Activated CD8-positive, alpha-beta memory T cell treated with anti-CD3 and anti-CD28 coated beads for 4 hours (primary cell): ENCODE results near the gene SNF8.

Source experiments
- DNase-seq, 2 donors: peaks; one replicate each; pipeline ENCODE4 v3.0.0-alpha.2; 2020; ENCODE audit warnings: low read depth in 2 of 2

SNF8 gene

GRCh38 chr17:48929812-48930165, 14.9 kb downstream of the SNF8 start:
- no peak for DNase-seq

DNA sequence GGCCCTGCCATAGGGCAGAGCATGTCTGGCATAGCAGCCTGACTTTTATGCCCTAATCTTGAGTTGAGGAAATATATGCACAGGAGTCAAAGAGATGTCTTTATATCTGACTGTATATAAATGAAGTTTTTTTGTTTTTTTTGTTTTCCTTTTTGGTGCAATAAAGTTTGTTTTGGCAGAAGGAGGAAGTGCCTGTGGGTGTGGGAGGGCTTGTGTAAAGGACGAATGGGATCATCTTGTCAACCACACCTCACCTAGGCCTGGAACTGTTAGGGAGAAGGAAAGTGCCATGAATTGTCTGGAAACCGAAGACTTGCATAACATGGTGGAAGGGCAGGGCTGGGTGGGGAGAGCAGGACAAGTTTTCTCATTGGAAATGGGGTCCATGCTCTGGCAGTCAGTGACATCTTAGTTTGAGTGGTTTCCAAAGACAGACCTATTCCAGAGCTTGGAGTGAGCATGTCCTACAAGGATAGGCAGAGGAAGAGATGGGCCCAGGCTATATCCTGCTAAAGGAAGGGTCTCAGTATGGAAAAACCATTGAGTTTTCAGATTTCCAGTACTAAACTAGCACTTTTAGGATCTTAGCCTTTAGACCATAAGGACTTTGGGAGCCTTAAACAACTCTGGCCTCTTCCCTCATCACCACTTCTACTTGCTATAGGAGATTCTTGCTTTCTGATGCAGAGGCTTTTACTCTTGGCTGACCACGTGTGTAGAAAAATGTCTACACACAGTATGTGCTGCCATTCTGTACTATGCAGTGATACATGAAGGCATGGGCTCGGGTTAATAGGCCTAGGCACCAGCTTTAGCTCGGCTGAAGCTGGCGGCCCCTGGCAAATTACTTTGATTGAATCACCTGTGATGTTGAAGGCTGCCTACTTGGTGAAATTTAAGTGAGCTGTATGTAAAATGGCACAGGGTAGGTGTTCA, 15.5 kb downstream of the SNF8 start:
- no peak for DNase-seq

GRCh38 chr17:48927978-48928745, 16.5 kb downstream of the SNF8 start:
- no peak for DNase-seq

GRCh38 chr17:48925991-48926342, 18.7 kb downstream of the SNF8 start:
- no peak for DNase-seq

- DNase-seq = no peak
These were observed 19.2 kb downstream of the SNF8 start for GRCh38 chr17:48925251-48925990.

- peak; percentile 16 to 27 for DNase-seq
These were observed 29.0 kb downstream of the SNF8 start for GRCh38 chr17:48915459-48916282.

DNA sequence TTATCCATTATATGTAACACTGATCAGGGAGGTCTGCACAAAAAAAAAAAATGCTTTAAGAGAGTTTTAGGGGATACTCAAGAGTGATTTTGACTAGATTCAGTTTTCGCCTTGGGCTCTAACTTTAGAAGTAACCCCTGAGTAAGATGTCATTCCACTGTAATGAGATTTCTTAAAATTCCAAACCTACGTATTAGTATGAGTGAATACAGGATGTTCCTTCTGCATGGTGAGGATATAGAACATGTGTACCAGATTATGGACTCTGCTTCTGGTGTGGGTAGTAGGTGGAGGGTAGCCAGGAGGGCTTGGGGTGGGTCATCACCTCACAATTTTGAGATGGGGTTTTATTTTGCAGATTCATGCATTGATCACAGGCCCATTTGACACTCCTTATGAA, 32.2 kb downstream of the SNF8 start:
- DNase-seq = no peak

DNA sequence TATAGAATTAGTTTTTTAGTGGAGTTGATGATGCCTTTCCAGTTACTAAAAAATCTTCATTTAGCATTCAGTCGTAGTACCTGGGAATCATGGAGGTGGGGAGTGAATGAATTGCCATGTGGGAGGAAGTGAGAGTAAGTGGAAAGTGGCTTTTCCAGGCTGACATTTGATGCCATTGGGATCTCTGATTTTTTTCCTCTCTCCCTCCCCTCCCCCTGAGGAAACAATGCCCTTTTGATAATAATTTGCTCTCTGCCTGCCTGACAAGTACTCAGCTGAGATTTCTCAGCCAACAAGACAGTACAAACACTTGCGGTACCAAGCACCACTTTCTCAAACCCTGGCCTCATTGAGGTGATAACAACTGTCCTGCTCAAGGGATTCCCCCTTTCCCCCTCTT, 34.3 kb downstream of the SNF8 start:
- DNase-seq = no peak

GRCh38 chr17:48909783-48910182, 34.9 kb downstream of the SNF8 start:
- no peak for DNase-seq

DNA sequence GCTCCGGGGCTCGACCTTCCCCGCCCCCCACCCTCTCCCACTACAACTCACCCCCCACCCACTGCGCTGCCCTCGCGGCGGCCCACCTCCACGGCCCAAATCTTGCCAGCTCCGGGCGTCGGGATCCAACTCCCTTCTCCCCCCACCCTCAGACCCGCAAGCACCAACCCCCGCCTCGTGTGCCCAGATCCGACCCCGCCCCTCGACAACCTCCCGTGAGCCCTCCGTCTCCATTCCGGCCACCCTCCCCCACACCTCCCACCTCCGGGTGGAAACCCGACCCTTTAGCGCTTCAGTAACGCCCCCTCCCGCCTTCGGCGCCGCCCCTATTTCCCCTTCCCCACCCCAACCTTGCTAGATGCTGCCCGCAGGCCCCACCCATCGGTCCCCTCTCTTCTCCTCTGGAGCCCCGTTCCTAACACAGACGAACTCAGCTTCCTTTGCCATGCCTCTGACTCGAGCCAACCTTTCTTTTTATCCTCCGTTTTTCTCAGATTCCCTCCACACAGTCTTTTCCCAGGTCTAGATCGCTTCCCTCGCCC, 35.7 kb downstream of the SNF8 start:
- DNase-seq = peak; percentile 83 to 87

- DNase-seq = peak; percentile 76 to 78
These were observed 36.4 kb downstream of the SNF8 start, which contains the start of gene UBE2Z for GRCh38 chr17:48908047-48908843. Gene UBE2Z (plus strand): TSS chr17:48908407. CDS start chr17:48908504, 97 bp downstream.

- no peak for DNase-seq
These were observed 37.0 kb downstream of the SNF8 start for GRCh38 chr17:48907713-48908046.

DNA sequence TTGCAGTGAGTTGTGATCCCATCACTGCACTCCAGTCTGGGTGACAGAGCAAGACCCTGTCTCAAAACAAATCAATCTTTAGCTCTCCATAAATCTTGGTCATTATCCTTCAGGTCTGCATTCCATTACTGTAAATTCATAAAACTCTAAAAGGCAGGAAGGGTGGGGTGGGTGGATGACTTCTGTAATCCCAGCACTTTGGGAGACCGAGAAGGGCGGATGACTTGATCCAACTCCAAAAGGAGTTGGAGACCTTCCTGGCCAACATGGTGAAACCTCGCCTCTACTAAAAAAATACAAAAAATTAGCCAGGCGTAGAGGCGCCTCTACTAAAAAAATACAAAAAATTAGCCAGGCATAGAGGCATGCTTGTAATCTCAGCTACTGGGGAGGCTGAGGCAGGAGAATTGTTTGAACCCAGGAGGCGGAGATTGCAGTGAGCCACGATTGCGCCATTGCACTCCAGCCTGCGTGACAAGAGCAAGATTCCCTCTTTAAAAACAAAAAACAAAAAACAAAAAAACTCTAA, 38.6 kb downstream of the SNF8 start:
- no peak for DNase-seq

DNA sequence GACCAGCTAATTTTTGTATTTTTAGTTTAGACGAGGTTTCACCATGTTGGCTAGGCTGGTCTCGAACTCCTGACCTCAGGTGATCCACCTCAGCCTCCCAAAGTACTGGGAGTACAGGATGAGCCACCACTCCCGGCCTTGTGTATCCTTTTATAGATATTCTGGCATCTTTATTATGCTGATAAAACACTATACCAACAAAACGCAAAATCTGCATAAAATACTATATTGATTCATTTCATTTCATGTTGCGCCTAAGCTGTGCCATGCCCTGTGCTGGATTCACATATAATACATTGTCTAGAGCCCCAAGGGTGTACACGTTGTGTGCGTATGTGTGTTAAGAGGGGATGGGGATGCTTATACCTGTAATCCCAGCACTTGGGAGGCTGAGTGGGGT, 40.2 kb downstream of the SNF8 start:
- DNase-seq = no peak

GRCh38 chr17:48903401-48903800, 41.2 kb downstream of the SNF8 start:
- no peak for DNase-seq

DNA sequence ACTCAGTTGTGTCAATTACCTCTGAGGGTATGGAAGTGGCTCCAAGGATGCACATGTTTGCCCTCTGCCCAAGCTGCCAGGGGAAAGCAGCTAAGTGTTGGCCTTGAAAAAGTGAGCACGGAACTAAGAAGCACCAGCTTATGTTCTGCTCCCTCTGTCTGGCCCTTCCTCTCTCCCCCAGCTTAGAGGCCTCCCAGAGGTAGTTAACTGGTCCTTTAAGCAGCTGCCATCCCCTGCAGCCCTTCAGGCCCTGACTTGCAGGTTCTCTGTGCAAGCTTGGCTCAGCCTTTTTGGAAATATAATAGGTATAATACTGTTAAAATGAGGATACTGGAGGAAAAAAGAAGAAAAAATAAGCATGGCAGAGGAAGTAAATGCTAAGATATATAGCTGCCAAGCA, 43.4 kb downstream of the SNF8 start:
- DNase-seq = no peak

DNA sequence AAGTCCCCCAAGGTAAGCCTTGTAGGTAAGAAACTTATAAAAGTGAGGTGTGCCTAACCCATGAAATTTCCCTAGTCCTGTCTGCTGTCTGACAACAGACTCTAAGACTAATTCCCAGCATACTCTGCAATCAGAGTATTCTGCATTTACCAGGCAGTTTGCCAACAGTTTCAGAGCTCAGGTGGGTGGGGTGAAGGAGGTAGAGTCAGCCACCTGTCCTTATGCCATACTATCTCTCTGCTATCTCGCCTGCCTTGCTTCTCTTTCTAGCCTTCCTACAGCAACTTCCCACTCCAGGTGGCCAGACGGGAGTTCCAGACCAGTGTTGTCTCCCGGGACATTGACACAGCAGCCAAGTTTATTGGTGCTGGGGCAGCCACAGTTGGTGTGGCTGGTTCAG, 49.8 kb downstream of the SNF8 start:
- DNase-seq = no peak

DNA sequence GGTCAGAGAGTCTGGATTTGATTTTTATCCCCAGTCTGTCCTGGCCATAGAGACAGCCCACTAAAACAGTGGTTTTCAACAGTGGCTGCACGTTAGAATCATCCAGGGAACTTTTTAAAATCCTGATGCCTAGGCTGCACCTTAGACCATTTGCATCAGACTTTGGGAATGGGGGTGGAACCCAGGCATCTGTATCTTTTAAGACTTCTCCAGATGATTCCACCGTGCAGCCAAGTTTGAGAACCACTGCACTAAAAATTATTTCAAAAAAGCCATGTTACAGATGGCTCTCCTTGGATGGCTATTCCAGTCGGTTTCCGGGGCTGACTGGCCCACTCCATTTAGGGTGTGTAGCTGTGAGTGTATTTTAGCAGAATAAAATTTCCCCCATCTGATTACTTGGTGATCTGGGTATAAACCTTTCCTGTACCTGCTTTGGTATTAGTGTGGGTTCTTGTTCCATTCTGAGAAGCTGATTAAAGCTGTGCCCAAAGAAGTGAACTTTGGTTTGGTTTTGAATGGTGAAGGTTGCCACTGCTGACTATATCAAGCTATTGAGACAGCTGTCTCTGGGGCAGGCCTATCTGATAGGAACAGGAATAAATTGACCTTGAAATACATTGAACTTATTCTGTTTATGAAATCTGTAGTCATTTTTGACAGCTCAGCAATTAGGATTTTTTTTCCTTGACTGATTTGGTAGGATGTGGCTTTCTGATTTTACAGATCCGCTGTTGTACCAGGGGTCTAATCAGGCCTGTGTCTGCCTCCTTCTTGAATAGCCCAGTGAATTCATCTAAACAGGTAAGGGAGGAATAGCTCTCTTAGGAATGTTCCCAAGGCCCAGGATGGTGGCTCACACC, 50.8 kb downstream of the SNF8 start:
- DNase-seq = no peak

- DNase-seq = no peak
These were observed 51.5 kb downstream of the SNF8 start for GRCh38 chr17:48892940-48893645.
